HG02763 (cell line): ENCODE data around the gene UFD1.

Experiments used
- ATAC-seq: cut with Tn5 transposase; IDR thresholded peaks from one replicate; pipeline ENCODE4 v1.9.1; 2021; ENCODE audit warnings: mild to moderate bottlenecking, moderate library complexity; ENCODE audit not compliant: unreplicated experiment

The UFD1 gene

GRCh38 chr22:19478901-19479354 is at the start of gene UFD1:
UFD1 (minus strand) TSS chr22:19479193; CDS start chr22:19479085, 108 bp downstream.
- peak; percentile 36 for ATAC-seq

DNA sequence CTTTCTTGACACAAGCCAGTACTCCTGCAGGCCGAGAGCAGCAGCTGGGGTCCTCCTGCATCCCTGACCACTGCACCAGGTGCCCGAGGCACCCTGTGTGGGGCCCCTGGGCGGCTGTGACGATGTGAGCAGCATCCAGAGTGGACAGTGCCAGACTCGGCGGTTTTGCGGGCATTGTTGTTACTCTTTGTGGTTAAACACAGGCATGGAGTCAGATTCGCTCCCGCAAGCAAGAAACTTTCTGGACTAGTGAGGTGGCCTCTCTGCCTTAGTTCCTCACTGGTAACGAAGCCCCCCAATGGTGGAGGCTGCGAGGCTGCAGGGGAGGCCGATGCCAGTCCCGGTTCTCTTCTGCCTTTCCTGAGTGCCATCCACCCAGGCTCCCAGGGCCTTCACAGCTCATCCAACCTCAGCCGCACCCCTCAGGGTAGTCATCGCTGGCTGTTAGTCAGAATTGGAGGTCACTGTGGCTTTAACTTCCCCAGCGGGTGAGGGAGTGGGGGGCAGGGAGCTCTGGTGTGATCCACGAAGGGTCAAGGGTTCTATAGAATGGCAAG is 48.9 kb upstream of the UFD1 start:
- no peak for ATAC-seq

- no peak for ATAC-seq
Observed at GRCh38 chr22:19527321-19527721, 48.3 kb upstream of the UFD1 start.

GRCh38 chr22:19526702-19527111 is 47.7 kb upstream of the UFD1 start:
- ATAC-seq, result no peak

DNA sequence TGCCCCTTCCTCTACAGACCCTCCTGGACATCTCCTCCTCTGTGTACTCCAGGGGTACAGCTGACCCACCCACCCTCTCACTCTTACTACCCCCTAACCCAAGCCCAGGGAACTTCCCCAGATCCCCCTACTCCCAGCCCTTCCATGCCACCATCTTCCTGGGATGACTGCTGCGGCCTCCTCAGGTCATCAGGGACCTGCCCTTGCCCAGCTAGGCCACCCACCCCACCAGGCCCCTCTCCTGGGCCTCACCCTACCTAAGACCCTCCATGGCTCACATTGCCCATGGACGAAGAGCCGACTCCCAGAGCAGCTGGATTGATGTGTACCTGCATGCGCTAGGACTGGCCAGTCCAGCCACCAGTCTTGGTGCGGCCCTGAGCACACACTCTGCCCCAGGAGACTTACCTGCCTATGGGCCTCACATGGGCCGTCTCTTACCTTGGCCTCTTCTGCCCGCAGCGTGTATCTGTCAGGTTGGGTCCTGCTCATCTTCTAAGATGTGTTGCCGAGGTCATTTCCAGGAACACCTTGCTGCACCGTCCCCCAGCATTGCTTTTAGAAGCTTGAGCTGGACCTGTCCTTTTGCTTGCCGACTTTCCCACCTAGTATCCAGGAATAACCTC is 47.2 kb upstream of the UFD1 start:
- ATAC-seq, result no peak

- no peak for ATAC-seq
Observed at GRCh38 chr22:19525666-19526065, 46.7 kb upstream of the UFD1 start.

GRCh38 chr22:19525116-19525660 is 46.2 kb upstream of the UFD1 start:
- ATAC-seq, result no peak

DNA sequence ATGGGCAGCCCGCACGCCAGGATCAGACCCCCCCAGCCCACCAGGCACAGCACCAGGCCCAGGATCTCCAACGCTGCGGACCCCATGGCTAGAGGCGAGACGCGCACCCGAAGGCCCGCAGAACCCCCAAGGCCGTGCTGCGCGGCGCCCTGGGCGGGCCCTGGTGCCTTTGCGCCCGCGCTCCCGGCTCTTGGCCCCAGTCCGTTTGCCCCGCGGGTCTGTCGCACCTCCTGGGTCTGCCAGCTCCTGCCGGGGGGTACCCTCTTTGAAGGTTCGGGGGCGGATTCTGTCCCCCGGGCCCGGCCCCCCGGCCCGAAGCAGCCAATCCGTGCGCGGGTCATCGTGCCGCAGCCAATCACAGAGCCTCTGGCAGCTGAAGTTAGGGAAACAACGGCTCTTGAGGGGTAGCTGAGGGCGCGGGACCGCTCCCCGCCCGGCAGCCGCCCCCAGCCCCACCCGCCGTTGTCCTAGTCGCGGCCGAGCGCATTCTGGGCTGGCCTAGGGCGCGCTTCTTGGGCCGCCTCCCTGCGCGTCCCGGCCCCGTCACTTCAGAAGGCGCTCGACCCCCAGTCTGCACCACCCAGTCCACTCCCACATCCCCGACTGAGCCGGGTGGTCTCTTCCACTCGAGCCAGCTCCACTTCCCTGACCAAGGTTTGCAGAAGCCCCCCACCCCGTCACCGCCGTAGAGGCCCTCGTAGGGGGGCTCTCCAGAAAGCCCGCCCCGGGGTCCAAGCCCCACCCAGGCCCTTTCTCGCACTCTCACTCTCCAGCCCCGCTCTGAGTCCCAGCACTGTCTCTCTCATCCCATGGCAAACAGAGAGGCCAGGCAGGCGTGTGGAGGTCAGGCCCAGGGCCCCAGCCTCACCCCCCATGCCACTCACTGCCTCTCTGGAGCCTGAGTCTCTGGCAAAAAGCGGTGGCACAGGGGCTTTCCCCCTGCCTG is 45.5 kb upstream of the UFD1 start, which contains the start of gene CLDN5:
TSS of gene CLDN5 (minus strand) at position 241 of the 946 bp plus-strand sequence. CDS start at position 86, 155 bp downstream.
- ATAC-seq, result no peak

DNA sequence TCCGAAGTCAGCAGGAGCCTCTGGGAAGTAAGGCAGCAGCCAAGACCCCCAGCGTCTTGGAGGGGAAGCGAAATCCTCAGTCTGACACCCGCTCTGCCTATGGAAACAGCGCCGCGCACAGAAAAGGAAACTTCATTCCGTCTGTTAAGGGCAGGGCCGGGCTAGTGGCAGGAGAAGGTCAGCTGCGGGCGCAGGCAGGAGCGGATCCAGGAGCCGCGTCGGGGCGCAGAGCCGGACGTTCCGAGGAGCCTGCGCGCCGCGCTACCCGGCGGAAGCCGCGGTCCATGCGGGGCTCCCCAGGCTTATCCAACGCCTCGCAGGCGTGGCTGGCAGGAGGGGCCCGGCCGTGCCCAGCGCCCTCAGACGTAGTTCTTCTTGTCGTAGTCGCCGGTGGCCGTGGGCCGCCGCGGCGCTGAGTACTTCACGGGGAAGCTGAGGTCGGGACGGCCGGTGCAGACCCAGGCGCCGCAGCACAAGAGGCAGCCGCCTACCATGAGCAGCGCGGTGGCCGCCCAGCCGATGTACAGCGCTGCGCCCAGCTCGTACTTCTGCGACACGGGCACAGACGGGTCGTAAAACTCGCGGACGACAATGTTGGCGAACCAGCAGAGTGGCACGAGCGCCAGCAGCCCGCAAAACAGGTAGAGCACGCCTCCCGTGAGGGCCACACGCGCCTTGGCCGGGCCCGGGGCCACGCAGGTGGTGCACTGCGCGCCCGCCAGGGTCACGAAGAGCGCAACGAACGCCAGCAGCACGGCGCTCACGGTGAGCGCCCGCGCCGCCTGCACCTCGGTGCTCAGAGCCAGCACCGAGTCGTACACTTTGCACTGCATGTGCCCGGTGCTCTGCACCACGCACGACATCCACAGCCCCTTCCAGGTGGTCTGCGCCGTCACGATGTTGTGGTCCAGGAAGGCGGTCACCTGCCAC is 44.5 kb upstream of the UFD1 start:
- ATAC-seq, result no peak

GRCh38 chr22:19522881-19523239 is 43.9 kb upstream of the UFD1 start:
- ATAC-seq, result no peak

- no peak for ATAC-seq
Observed at GRCh38 chr22:19522190-19522880, 43.3 kb upstream of the UFD1 start.

DNA sequence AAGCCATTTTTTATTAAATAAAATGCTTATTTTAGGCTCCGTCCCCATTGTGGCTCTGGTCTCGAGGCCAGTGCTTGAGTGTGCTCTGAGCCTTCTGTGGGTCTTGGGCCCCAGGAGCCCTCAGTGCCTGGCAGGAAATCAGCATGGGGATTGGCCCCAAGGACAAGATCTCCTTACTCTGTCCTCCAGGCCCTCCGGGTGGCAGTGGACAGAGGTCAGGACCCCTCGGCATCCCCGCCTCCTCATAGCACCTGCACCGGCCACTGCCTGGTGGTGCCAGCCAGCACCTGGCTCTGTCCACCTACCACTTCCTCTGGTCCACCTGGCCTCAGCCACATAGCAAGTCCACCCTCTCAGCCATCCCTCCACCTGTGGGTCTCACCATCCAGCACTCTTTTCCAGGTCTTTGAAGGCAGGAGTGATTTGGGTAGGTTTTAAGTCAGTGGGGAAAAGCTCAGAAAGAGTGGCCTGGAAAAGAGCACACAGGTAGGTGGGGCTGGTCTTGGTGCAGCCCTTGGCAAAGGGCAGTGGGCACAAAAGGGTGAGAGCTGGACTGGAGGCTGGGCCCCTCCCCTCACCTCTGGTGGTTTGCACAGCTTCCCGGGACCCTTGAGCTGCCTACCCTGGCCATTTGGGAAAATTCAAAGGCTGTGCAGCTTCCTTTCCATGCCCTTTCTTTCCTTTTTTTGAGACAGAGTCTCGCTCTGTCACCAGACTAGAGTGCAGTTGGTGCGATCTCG is 41.7 kb upstream of the UFD1 start:
- ATAC-seq, result no peak

GRCh38 chr22:19520007-19520406 is 41.0 kb upstream of the UFD1 start:
- no peak for ATAC-seq

- no peak for ATAC-seq
Observed at GRCh38 chr22:19519041-19519926, 40.3 kb upstream of the UFD1 start.

DNA sequence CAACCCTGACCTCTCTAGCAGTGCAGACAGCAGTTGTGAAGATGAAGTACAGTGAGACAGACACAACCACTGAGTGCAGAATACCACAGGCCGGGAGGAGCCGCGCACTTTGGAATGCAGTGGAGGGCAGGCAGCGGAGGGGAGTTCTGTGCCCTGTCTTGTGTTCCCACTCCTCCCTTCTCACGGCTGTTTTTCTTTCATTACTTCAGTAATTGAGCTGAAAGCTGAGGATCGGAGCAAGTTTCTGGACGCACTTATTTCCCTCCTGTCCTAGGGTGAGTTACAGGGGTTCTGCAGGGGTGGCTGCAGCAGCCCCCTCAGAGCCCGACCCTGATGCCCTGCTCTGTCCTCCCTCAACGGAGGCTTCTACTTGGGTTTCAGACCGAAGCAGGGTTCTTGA is 39.6 kb upstream of the UFD1 start:
- no peak for ATAC-seq

- no peak for ATAC-seq
Observed at GRCh38 chr22:19517919-19518611, 39.1 kb upstream of the UFD1 start.

- no peak for ATAC-seq
Observed at GRCh38 chr22:19517171-19517500, 38.1 kb upstream of the UFD1 start.
